HCT116 (cell line): ENCODE results near the gene KIAA1671. TPM values are rescaled to one million over a fixed set of nuclear protein-coding genes. Genes with fewer than 3 reads are reported as not detected.

Experiments
- ATAC-seq: fragments of 200-7000 bp; cut with Tn5 transposase; 2 replicates; pipeline ENCODE4 v1.9.1; 2020; ENCODE audit warnings: mild to moderate bottlenecking, moderate library complexity
- BruUV-seq: library from RNA; stranded (reverse); fragments of 400-500 nt; replicated peaks from 2 replicates; lab custom pipeline; 2021; lab: Mats Ljungman, UMichigan
- CTCF ChIA-PET: fragments of 300-600 bp; sonication (Branson Sonifier 250); formaldehyde crosslinking; loops from one replicate; lab custom pipeline; 2021; ENCODE audit warnings: antibody characterized with exemption; lab: Charles Lee
- POLR2A ChIA-PET: fragments of 300-600, 350-600 bp; sonication (Branson Sonifier 250); formaldehyde crosslinking; loops from one replicate; lab custom pipeline; 2021; ENCODE audit warnings: antibody characterized with exemption; lab: Charles Lee
- RAD21 ChIA-PET, 2 experiments: fragments of 300-600 bp; sonication (Branson Sonifier 250); formaldehyde crosslinking; loops; one replicate each; lab custom pipeline; 2023; ENCODE audit warnings: low total read pairs in 2 of 2; ENCODE audit not compliant: uncharacterized antibody in 2 of 2, unreplicated experiment in 2 of 2, low non-redundant PET in 1 of 2; lab: Charles Lee
- DNase-seq: peaks from one replicate; pipeline ENCODE4 v3.0.0-alpha.2; 2010; ENCODE audit warnings: low read depth, low spot score
- H2AFZ ChIP-seq: fragments of 200-600 bp; shearing (Covaris generic), sonication (generic); 2 replicates; pipeline ENCODE4 v1.6.1; 2017; ENCODE audit warnings: low read depth, mixed run types, mixed read lengths, antibody characterized with exemption, low read length; ENCODE audit not compliant: poor library complexity, severe bottlenecking
- H3K27ac ChIP-seq: 2 replicates; pipeline ENCODE4 v1.5.1; 2012; ENCODE audit warnings: low read depth, low read length
- H3K27me3 ChIP-seq: fragments of 200-600 bp; sonication (generic); 2 replicates; pipeline ENCODE4 v1.6.1; 2016; ENCODE audit warnings: mixed run types, low read length, mixed read lengths; ENCODE audit not compliant: insufficient read depth
- H3K36me3 ChIP-seq, 2 experiments: fragments of 200-500 bp in 1 of 2; fragments of 200-600 bp in 1 of 2; sonication (Bioruptor generic) in 1 of 2; sonication (generic) in 1 of 2; 2 replicates each; pipeline versions ENCODE4 v1.5.1 to v1.6.1; 2014 to 2016; ENCODE audit warnings: low read length in 2 of 2, inconsistent platforms in 1 of 2, mixed read lengths in 1 of 2, mixed run types in 1 of 2; ENCODE audit not compliant: insufficient read depth in 2 of 2, control insufficient read depth in 1 of 2
- H3K4me1 ChIP-seq, 2 experiments: fragments of 200-600 bp in 1 of 2; sonication (generic) in 1 of 2; 2 replicates each; pipeline versions ENCODE4 v1.5.1 to v1.6.1; 2012 to 2017; ENCODE audit warnings: low read length in 2 of 2, inconsistent platforms in 1 of 2, mild to moderate bottlenecking in 1 of 2, mixed read lengths in 1 of 2, mixed run types in 1 of 2, moderate library complexity in 1 of 2; ENCODE audit not compliant: insufficient read depth in 2 of 2, control insufficient read depth in 1 of 2
- H3K4me2 ChIP-seq: fragments of 200-600 bp; sonication (generic); 2 replicates; pipeline ENCODE4 v1.6.1; 2017; ENCODE audit warnings: mixed run types, low read length, mixed read lengths
- H3K4me3 ChIP-seq, 2 experiments: fragments of 200-600 bp in 1 of 2; sonication (generic) in 1 of 2; replicated peaks in 1 of 2; 2 replicates each; pipeline ENCODE4 v1.5.1; 2011 to 2016; ENCODE audit warnings: low read length in 2 of 2, control low read depth in 1 of 2, low read depth in 1 of 2, mild to moderate bottlenecking in 1 of 2, mixed read lengths in 1 of 2, mixed run types in 1 of 2
- H3K79me2 ChIP-seq: fragments of 200-600 bp; sonication (generic); 2 replicates; pipeline ENCODE4 v1.6.1; 2017; ENCODE audit warnings: mild to moderate bottlenecking, mixed run types, low read length, moderate library complexity, mixed read lengths; ENCODE audit not compliant: insufficient read depth
- H3K9ac ChIP-seq: fragments of 200-600 bp; sonication (generic); 2 replicates; pipeline ENCODE4 v1.6.1; 2016; ENCODE audit warnings: low read length, mixed read lengths
- H3K9me2 ChIP-seq: fragments of 200-600 bp; sonication (generic), shearing (Covaris generic); 2 replicates; pipeline ENCODE4 v1.6.1; 2017; ENCODE audit warnings: mixed run types, mild to moderate bottlenecking, moderate library complexity; ENCODE audit not compliant: insufficient read depth
- H3K9me3 ChIP-seq, 2 experiments: fragments of 200-500 bp in 1 of 2; fragments of 200-600 bp in 1 of 2; sonication (Bioruptor generic) in 1 of 2; sonication (generic) in 1 of 2; 2 replicates each; pipeline ENCODE4 v1.6.1; 2014 to 2017; ENCODE audit warnings: low read length in 2 of 2, mixed read lengths in 2 of 2, inconsistent platforms in 1 of 2, low read depth in 1 of 2, mild to moderate bottlenecking in 1 of 2, mixed run types in 1 of 2, moderate library complexity in 1 of 2; ENCODE audit not compliant: control insufficient read depth in 1 of 2, insufficient read depth in 1 of 2
- H4K20me1 ChIP-seq: fragments of 200-600 bp; sonication (generic), shearing (Covaris generic); 2 replicates; pipeline ENCODE4 v1.6.1; 2017; ENCODE audit warnings: mixed run types, mild to moderate bottlenecking, moderate library complexity; ENCODE audit not compliant: insufficient read depth
- CBX3 ChIP-seq: IDR thresholded peaks from 2 replicates; pipeline ENCODE4 v1.6.1; 2012; ENCODE audit warnings: low read depth
- CEBPB ChIP-seq: IDR thresholded peaks from 2 replicates; pipeline ENCODE4 v1.6.1; 2012; ENCODE audit warnings: low read depth
- EGR1 ChIP-seq: IDR thresholded peaks from 2 replicates; pipeline ENCODE4 v1.6.1; 2012; ENCODE audit warnings: low read depth
- ELF1 ChIP-seq: IDR thresholded peaks from 2 replicates; pipeline ENCODE4 v1.6.1; 2012; ENCODE audit warnings: low read depth, borderline replicate concordance
- EZH2 ChIP-seq: fragments of 200-600 bp; sonication (generic); IDR thresholded peaks from 2 replicates; pipeline ENCODE4 v1.6.1; 2017; ENCODE audit warnings: antibody characterized with exemption, mixed run types
- EZH2phosphoT487 ChIP-seq: fragments of 200-600 bp; IDR thresholded peaks from 2 replicates; pipeline ENCODE4 v1.6.1; 2018; ENCODE audit warnings: antibody characterized with exemption, borderline replicate concordance
- FOSL1 ChIP-seq: IDR thresholded peaks from 2 replicates; pipeline ENCODE4 v1.6.1; 2012; ENCODE audit warnings: low read depth
- JUND ChIP-seq: IDR thresholded peaks from 2 replicates; pipeline ENCODE4 v1.6.1; 2012
- POLR2AphosphoS5 ChIP-seq: IDR thresholded peaks from 2 replicates; pipeline ENCODE4 v1.6.1; 2011; ENCODE audit warnings: mild to moderate bottlenecking, low read depth, low read length, moderate library complexity
- RAD21 ChIP-seq: IDR thresholded peaks from 2 replicates; pipeline ENCODE4 v1.6.1; 2012; ENCODE audit warnings: low read depth, mild to moderate bottlenecking
- SIN3A ChIP-seq: IDR thresholded peaks from 2 replicates; pipeline ENCODE4 v1.6.1; 2012; ENCODE audit warnings: low read depth
- SRF ChIP-seq: IDR thresholded peaks from 2 replicates; pipeline ENCODE4 v1.6.1; 2012; ENCODE audit warnings: low read depth
- TCF7L2 ChIP-seq: IDR thresholded peaks from 2 replicates; pipeline ENCODE4 v1.7.0; 2011; ENCODE audit warnings: borderline replicate concordance, inconsistent platforms; ENCODE audit not compliant: insufficient read depth, insufficient read length; ENCODE audit errors: extremely low read depth
- YY1 ChIP-seq: IDR thresholded peaks from 2 replicates; pipeline ENCODE4 v1.6.1; 2011; ENCODE audit warnings: low read length, low read depth, moderate library complexity, mild to moderate bottlenecking; ENCODE audit not compliant: insufficient replicate concordance; ENCODE audit errors: extremely low read depth
- ZNF274 ChIP-seq: fragments of 200-500 bp; sonication (Bioruptor generic); IDR thresholded peaks from 2 replicates; pipeline ENCODE4 v1.6.1; 2014; ENCODE audit warnings: mild to moderate bottlenecking, low read depth, low read length, inconsistent platforms
- intact Hi-C: fragments of 100-400 bp; cut with micrococcal nuclease; formaldehyde crosslinking; loops from 2 replicates; pipeline ENCODE4 v1.10.0; 2022
- total RNA-seq: library from RNA; stranded (reverse); gene quantifications from one replicate; pipeline ENCODE4 v1.2.1, GENCODE V29; 2021; ENCODE audit not compliant: unreplicated experiment
- TF ChIP-seq, protein P1 (sequence below): IDR thresholded peaks from 2 replicates; pipeline ENCODE4 v1.6.1; 2011; ENCODE audit warnings: mild to moderate bottlenecking, low read length, moderate library complexity; ENCODE audit not compliant: insufficient replicate concordance; ENCODE audit errors: extremely low read depth
- TF ChIP-seq, protein P2 (sequence below): IDR thresholded peaks from 2 replicates; pipeline ENCODE4 v1.6.1; 2012

KIAA1671 gene
- total RNA-seq, 1 experiment from 2014 or later: 36.8 TPM

GRCh38 chr22:25119609-25120008 lies 167.1 kb downstream of the KIAA1671 start:
- BruUV-seq: no TSS peak
- DNase-seq: no peak

GRCh38 chr22:25120093-25120561 lies 167.6 kb downstream of the KIAA1671 start:
- ChIA-PET CTCF (interaction anchor here (1.1 kb wide), 1 partner anchor 9 kb away, joined by 3 read pairs; no protein-coding TSS in a partner anchor), RAD21 (no interaction called here), POLR2A (no interaction called here)
- H3K9me3 ChIP-seq: peaks cover 0 to 6% of the 10 kb centered on the region in 2 experiments; a peak in 1 of 4 replicates
- ATAC-seq: peak; percentile 94
- TF ChIP-seq, protein P1, sequence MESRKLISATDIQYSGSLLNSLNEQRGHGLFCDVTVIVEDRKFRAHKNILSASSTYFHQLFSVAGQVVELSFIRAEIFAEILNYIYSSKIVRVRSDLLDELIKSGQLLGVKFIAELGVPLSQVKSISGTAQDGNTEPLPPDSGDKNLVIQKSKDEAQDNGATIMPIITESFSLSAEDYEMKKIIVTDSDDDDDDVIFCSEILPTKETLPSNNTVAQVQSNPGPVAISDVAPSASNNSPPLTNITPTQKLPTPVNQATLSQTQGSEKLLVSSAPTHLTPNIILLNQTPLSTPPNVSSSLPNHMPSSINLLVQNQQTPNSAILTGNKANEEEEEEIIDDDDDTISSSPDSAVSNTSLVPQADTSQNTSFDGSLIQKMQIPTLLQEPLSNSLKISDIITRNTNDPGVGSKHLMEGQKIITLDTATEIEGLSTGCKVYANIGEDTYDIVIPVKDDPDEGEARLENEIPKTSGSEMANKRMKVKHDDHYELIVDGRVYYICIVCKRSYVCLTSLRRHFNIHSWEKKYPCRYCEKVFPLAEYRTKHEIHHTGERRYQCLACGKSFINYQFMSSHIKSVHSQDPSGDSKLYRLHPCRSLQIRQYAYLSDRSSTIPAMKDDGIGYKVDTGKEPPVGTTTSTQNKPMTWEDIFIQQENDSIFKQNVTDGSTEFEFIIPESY: no peak
- TF ChIP-seq JUND: 0 out of 2 replicates have a peak, but pooled peaks have one; percentile 25
- no peak for TF ChIP-seq ELF1
- TF ChIP-seq EGR1: no peak
- TF ChIP-seq TCF7L2: no peak
- TF ChIP-seq EZH2phosphoT487: no peak
- no peak for TF ChIP-seq RAD21
- peak overlapping the region; percentile 53 for H3K4me2 ChIP-seq
- peak overlapping the region; percentile 36 for H3K9ac ChIP-seq
- H3K4me1 ChIP-seq: peaks cover 17 to 35% of the 10 kb centered on the region in 2 experiments
- no peaks in the 10 kb centered on the region for H3K9me2 ChIP-seq
- no TSS peak for BruUV-seq
- H3K4me3 ChIP-seq: peak overlapping the region in 1 of 2 experiments; percentile 3; a peak in 1 of 4 replicates
- intact Hi-C loops: no loop called here
- H3K36me3 ChIP-seq: peaks cover 0 to 9% of the 10 kb centered on the region in 2 experiments; a peak in 1 of 4 replicates
- peak; percentile 79 for DNase-seq
- peak overlapping the region; percentile 49 for H3K27ac ChIP-seq
- H2AFZ ChIP-seq: no peak overlapping the region
- no peaks in the 10 kb centered on the region for H3K27me3 ChIP-seq
- no peaks in the 10 kb centered on the region for H3K79me2 ChIP-seq
- H4K20me1 ChIP-seq: no peaks in the 10 kb centered on the region

More at GRCh38 chr22:25119609-25120008, 167.1 kb downstream of the KIAA1671 start:
- H3K4me3 ChIP-seq: peak overlapping the region in 1 of 2 experiments; percentile 3; a peak in 1 of 4 replicates
- H3K27ac ChIP-seq: peak overlapping the region; percentile 49
- H3K36me3 ChIP-seq: peaks cover 0 to 9% of the 10 kb centered on the region in 2 experiments; a peak in 1 of 4 replicates
- H3K4me1 ChIP-seq: peaks cover 17 to 35% of the 10 kb centered on the region in 2 experiments
- POLR2A ChIA-PET: no interaction called here
- H3K9me3 ChIP-seq: peaks cover 0 to 6% of the 10 kb centered on the region in 2 experiments; a peak in 1 of 4 replicates
- H3K4me2 ChIP-seq: peak overlapping the region; percentile 53
- TF ChIP-seq, protein P2, sequence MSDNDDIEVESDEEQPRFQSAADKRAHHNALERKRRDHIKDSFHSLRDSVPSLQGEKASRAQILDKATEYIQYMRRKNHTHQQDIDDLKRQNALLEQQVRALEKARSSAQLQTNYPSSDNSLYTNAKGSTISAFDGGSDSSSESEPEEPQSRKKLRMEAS: no peak
- TF ChIP-seq SRF: no peak
- no peak for TF ChIP-seq YY1
- TF ChIP-seq RAD21: no peak
- TF ChIP-seq JUND: no peak
- TF ChIP-seq POLR2AphosphoS5: no peak
- TF ChIP-seq EZH2phosphoT487: no peak
- no peak for TF ChIP-seq SIN3A
- no peak for TF ChIP-seq ZNF274
- TF ChIP-seq CBX3: no peak
- TF ChIP-seq CEBPB: no peak
- no peak for TF ChIP-seq EGR1
- TF ChIP-seq EZH2: no peak
- TF ChIP-seq TCF7L2: no peak
- no peak for TF ChIP-seq FOSL1
- TF ChIP-seq, all 23 proteins: peak for 0
- 0 out of 2 replicates have a peak, but pooled peaks have one; percentile 9 for ATAC-seq
- Histone ChIP-seq H3K79me2 (no peaks in the 10 kb centered on the region), H3K27me3 (no peaks in the 10 kb centered on the region), H3K9me2 (no peaks in the 10 kb centered on the region), H3K9ac (peak overlapping the region; percentile 36; the same call in 1 of the 2 replicates), H4K20me1 (no peaks in the 10 kb centered on the region), H2AFZ (no peak overlapping the region)
- intact Hi-C loops: no loop called here
- ChIA-PET CTCF (interaction anchor here (1.1 kb wide), 1 partner anchor 9 kb away, joined by 3 read pairs; no protein-coding TSS in a partner anchor), RAD21 (no interaction called here)
